Measurements from ENCODE around the gene CA5A. TPM values are rescaled to one million over a fixed set of nuclear protein-coding genes. Genes with fewer than 3 reads are reported as not detected.

Gene CA5A
- total RNA-seq, 1 experiment from 2014 or later, result not detected

- intact Hi-C loops (cut with micrococcal nuclease; ENCODE audit: unreplicated experiment), result no loop called here
- CTCF ChIA-PET, result no interaction called here
- no peak for DNase-seq
- no TSS peak for BruUV-seq (replicated peaks)
- H3K36me3 Mint-ChIP-seq (ENCODE audit: insufficient read depth, unreplicated experiment), result peaks cover 39% of the 10 kb centered on the region
- peaks cover 23% of the 10 kb centered on the region for H3K4me1 Mint-ChIP-seq (ENCODE audit: low read depth, unreplicated experiment)
- H3K9me3 Mint-ChIP-seq (ENCODE audit: low read depth, unreplicated experiment), result no peaks in the 10 kb centered on the region
- H3K4me3 Mint-ChIP-seq (ENCODE audit: low read depth, unreplicated experiment), result no peak overlapping the region
- H3K27ac Mint-ChIP-seq (ENCODE audit: unreplicated experiment), result no peak overlapping the region
- no peaks in the 10 kb centered on the region for H3K27me3 Mint-ChIP-seq (ENCODE audit: unreplicated experiment)
- TF ChIP-seq CTCF (IDR thresholded peaks at IDR 0.05; ENCODE audit: unreplicated experiment), result no peak
Measured at GRCh38 chr16:87954826-87955225, 18.5 kb upstream of the CA5A start.

DNA sequence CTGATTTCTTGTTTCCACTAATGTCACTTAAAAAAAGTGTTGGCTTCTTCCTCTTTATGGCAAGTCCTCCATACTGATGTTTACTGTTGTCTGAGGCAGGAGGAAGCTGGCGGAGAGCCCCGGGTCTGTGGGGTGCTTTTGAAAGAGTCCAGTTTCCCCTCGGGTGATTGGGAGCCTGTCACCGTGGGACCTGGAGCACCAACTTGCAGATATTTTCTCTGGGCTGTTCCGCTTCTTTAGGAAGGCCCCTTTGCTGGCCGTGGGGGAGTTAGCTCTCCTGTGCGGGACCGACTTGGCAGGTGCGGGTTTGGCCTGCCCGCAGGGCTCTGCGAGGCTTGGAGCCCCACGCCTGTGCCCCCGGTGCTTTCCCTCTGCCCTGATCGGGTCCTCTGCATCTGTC is 18.0 kb upstream of the CA5A start:
- DNase-seq, result no peak
- no peak for TF ChIP-seq CTCF (IDR thresholded peaks at IDR 0.05; ENCODE audit: unreplicated experiment)
- Mint-ChIP-seq H3K4me3 (ENCODE audit: low read depth, unreplicated experiment) (no peak overlapping the region), H3K27ac (ENCODE audit: unreplicated experiment) (no peak overlapping the region), H3K36me3 (ENCODE audit: insufficient read depth, unreplicated experiment) (peaks cover 39% of the 10 kb centered on the region), H3K4me1 (ENCODE audit: low read depth, unreplicated experiment) (peaks cover 24% of the 10 kb centered on the region), H3K27me3 (ENCODE audit: unreplicated experiment) (no peaks in the 10 kb centered on the region), H3K9me3 (ENCODE audit: low read depth, unreplicated experiment) (no peaks in the 10 kb centered on the region)
- CTCF ChIA-PET, result no interaction called here
- no TSS peak for BruUV-seq (replicated peaks)
- intact Hi-C loops (cut with micrococcal nuclease; ENCODE audit: unreplicated experiment), result no loop called here

GRCh38 chr16:87953308-87954215 is 17.2 kb upstream of the CA5A start:
- H3K27ac Mint-ChIP-seq (ENCODE audit: unreplicated experiment), result peak overlapping the region; percentile 4
- H3K27me3 Mint-ChIP-seq (ENCODE audit: unreplicated experiment), result no peaks in the 10 kb centered on the region
- no peak for TF ChIP-seq CTCF (IDR thresholded peaks at IDR 0.05; ENCODE audit: unreplicated experiment)
- no TSS peak for BruUV-seq (replicated peaks)
- peak overlapping the region; percentile 1 for H3K4me3 Mint-ChIP-seq (ENCODE audit: low read depth, unreplicated experiment)
- CTCF ChIA-PET, result no interaction called here
- peaks cover 39% of the 10 kb centered on the region for H3K36me3 Mint-ChIP-seq (ENCODE audit: insufficient read depth, unreplicated experiment)
- intact Hi-C loops (cut with micrococcal nuclease; ENCODE audit: unreplicated experiment), result no loop called here
- no peak for DNase-seq
- H3K9me3 Mint-ChIP-seq (ENCODE audit: low read depth, unreplicated experiment), result no peaks in the 10 kb centered on the region
- H3K4me1 Mint-ChIP-seq (ENCODE audit: low read depth, unreplicated experiment), result peaks cover 31% of the 10 kb centered on the region

GRCh38 chr16:87952751-87953150 is 16.4 kb upstream of the CA5A start:
- Mint-ChIP-seq H3K27ac (ENCODE audit: unreplicated experiment) (no peak overlapping the region), H3K27me3 (ENCODE audit: unreplicated experiment) (no peaks in the 10 kb centered on the region), H3K9me3 (ENCODE audit: low read depth, unreplicated experiment) (no peaks in the 10 kb centered on the region), H3K4me1 (ENCODE audit: low read depth, unreplicated experiment) (peaks cover 35% of the 10 kb centered on the region), H3K4me3 (ENCODE audit: low read depth, unreplicated experiment) (peak overlapping the region; percentile 97), H3K36me3 (ENCODE audit: insufficient read depth, unreplicated experiment) (peaks cover 41% of the 10 kb centered on the region)
- DNase-seq, result no peak
- intact Hi-C loops (cut with micrococcal nuclease; ENCODE audit: unreplicated experiment), result no loop called here
- no peak for TF ChIP-seq CTCF (IDR thresholded peaks at IDR 0.05; ENCODE audit: unreplicated experiment)
- no TSS peak for BruUV-seq (replicated peaks)
- CTCF ChIA-PET, result no interaction called here
